Epidermal melanocyte (primary cell): Measurements from ENCODE around the gene BRD3OS.

Experiments
- DNase-seq: peaks from one replicate; pipeline ENCODE4 v3.0.0; 2011; ENCODE audit warnings: low spot score; ENCODE audit not compliant: insufficient read length

Gene BRD3OS

GRCh38 chr9:134024828-134025605, at the start of gene BRD3OS:
TSS of gene BRD3OS (plus strand) at chr9:134025481. CDS start at chr9:134026748, 1,267 bp downstream.
- peak; percentile 92 for DNase-seq

GRCh38 chr9:133975511-133975910, 49.8 kb upstream of the BRD3OS start:
- no peak for DNase-seq

GRCh38 chr9:133976191-133976861, 49.0 kb upstream of the BRD3OS start:
- no peak for DNase-seq

GRCh38 chr9:133976887-133977286, 48.4 kb upstream of the BRD3OS start:
- no peak for DNase-seq

- no peak for DNase-seq
Measured at GRCh38 chr9:133977421-133978201, 47.7 kb upstream of the BRD3OS start.

- no peak for DNase-seq
Measured at GRCh38 chr9:133978226-133978898, 46.9 kb upstream of the BRD3OS start.

- no peak for DNase-seq
Measured at GRCh38 chr9:133978899-133979272, 46.4 kb upstream of the BRD3OS start.

- DNase-seq = peak; percentile 45
Measured at GRCh38 chr9:133979273-133979920, 45.9 kb upstream of the BRD3OS start.

GRCh38 chr9:133979921-133980863, 45.1 kb upstream of the BRD3OS start:
- no peak for DNase-seq

GRCh38 chr9:133980864-133981588, 44.3 kb upstream of the BRD3OS start:
- DNase-seq = no peak

GRCh38 chr9:133981589-133981957, 43.7 kb upstream of the BRD3OS start:
- DNase-seq = no peak

- DNase-seq = no peak
Measured at GRCh38 chr9:133981958-133982681, 43.2 kb upstream of the BRD3OS start.

GRCh38 chr9:133982971-133983720, 42.1 kb upstream of the BRD3OS start:
- DNase-seq = no peak

- DNase-seq = no peak
Measured at GRCh38 chr9:133986061-133986460, 39.2 kb upstream of the BRD3OS start.

GRCh38 chr9:133986774-133987445, 38.4 kb upstream of the BRD3OS start:
- DNase-seq = no peak

GRCh38 chr9:133987446-133987788, 37.9 kb upstream of the BRD3OS start:
- no peak for DNase-seq

GRCh38 chr9:133987946-133988665, 37.2 kb upstream of the BRD3OS start:
- DNase-seq = no peak
